ENCODE measurements around the gene CDH23.

CDH23 gene

DNA sequence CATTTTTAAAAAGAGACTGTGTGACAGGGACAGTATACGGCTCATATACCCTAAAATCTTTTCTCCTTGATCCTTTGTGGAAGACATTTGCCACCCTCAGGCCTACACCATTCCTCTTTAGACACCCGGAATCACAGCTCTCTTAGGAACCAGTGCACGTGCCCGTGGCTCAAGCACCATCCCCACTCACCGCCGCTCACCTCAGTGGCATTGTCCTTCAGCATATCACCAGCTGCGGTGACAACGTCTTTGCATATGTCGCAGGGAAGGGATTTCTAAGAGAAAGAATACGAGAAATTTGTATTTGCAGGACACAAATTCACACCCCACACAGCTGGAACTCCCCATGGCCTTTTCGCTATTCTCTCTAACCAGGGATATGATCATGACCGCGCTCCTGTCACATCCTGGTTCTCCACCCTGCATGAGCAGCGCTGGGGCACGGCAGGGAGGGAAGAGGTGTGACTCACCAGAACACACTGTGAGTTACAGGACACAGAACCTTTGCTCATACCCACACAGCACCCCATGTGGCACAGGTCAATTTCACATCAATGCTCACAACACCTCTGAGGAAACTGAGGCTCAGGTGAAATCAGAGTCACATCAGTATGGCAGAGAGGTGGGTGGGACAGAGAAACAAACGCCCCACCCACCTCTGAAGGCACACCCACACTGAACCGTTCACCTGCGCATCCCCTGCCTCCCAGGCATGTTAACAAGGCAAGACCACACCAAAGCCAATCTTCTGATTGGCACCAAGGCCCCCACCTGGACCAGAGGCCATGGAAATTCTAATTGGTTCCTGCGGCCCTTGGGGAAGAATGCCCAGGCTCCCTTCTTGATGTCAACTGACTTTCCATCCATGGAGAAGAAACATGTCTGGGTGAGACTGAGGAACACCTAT lies 435.2 kb downstream of the CDH23 start:
- peak; percentile 66 for DNase-seq

GRCh38 chr10:71832967-71833366 lies 436.2 kb downstream of the CDH23 start:
- no peak for DNase-seq

GRCh38 chr10:71833451-71834342 lies 437.0 kb downstream of the CDH23 start:
- DNase-seq: no peak

DNA sequence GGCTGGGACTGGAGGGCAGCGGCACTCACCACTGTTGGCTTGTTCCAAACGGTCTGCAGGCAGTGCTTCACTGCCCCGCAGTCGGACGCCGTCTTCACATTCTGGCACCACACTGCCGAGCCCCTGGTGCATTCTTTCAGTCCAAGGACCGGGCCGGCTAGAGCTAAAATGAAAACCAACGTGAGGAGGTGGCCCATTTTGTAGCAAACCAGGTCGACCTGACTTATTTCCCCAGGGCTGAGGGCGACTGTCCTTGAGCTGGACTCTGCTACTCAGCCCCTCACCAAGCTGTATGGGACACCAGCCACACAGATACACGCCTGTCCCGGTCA lies 437.6 kb downstream of the CDH23 start:
- no peak for DNase-seq

GRCh38 chr10:71835671-71836595 lies 439.2 kb downstream of the CDH23 start:
- no peak for DNase-seq

- DNase-seq: no peak
Measured at GRCh38 chr10:71836596-71836974, 439.9 kb downstream of the CDH23 start.

DNA sequence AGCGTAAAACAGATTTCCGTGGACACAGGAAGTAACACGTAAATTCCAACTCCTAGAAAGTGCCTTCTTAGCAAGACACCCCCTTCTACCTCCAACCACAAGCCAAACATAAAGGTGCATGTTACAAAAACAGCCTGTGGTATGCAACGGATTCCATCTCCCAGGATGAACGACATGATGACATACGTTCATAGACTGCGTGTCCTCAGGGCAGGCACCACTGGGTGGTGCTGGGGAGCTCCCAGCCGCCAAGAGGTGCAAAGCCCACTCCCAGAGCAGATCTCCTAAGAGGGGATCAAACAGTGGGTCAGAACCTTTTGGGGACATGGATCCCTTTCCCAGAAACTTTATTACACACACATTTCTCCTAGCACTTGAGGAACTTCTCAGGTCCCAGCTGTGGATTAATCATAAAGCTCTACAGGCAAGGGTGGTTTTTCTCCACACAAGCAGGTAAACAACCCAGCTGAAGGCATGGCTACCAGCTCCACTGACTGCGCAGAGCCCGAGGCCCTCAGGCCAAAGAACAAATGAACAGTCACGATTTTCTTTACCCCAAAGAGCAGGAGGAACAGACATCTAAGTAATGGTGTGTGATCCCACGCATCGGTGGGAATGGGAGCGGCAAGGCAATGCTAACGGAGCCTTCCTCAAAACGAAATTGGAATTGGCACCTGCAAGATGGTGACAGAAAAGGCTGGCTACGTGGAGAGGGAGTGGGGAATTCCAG lies 440.5 kb downstream of the CDH23 start:
- no peak for DNase-seq

DNA sequence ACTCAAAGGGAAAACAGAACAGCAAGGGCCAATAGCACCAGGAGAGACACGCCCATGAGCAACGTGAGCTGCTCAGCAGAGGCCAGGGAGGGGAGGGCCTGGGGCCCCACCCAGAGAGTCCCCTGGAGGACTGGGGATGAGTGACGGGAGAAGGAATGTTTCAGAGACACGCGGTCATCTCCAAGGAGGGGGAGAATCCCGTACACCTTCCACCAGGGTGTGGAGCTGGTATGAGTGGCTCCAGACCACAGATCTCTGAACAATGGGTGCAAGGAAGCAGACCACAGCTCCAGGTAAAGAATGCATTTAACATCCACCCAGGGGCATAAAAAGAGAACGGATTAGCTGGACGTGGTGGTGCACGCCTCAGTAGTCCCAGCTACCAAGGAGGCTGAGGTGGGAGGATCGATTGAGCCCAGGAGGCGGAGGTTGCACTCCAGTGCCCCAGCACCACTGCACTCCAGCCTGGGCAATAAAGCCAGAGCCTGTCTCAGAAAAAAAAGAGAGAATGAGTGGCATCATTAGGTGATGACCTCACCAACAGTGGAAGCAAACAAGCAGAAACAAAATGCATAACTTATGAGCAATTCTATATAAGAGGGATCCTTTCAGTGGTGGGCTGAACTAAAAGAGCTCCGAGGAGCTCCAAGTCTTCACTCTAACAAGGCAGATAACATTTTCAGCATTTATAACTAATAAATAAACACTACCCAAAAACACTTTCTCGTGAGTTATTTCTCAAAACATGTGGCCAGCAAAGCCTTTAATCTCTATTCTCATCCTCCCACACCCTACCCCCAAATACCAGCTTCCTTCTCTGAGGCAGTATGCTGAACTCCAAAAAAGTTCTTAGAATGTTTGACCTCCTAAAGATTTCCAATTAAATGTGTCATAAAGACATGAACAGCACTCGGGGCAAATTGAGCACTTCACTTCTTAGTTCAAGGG lies 441.8 kb downstream of the CDH23 start:
- DNase-seq: no peak

DNA sequence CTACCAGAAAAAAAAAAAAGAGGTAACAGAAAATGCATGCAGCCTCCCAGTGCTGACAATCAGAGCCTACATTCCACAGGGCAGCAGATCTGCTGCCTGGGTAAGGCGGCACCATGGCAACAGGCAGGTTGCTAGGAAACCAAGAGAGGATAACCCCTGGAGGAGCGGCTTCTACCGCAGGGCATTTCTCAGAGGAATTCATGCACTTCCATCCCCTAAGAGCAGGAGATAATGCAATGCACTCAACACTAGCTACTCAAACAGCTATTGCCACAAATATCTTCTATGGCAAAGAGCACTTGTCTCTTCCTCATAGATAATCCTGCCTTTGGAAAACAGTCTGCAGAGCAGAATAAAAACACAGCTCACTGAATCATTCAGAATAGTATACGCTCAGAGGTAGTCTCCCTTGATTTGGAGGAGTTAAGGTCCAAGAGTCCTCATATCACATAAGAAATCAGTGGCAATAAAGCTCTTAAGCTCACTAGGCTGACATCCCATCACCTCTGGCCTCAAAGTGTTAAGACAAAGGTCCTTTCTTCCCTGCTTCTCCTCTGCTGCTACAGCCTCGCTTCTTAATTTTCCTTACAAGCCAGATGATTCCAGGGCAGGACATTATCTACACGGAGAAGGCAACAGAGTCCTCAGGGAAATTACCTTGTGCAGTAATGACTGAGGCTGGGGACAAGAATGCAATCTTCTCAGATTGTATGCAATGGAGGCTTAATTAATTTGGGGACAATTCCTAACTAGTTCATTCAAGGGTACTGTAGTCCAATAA lies 443.6 kb downstream of the CDH23 start:
- no peak for DNase-seq

- DNase-seq: no peak
Measured at GRCh38 chr10:71840958-71841335, 444.2 kb downstream of the CDH23 start.

- DNase-seq: no peak
Measured at GRCh38 chr10:71842422-71842821, 445.7 kb downstream of the CDH23 start.

GRCh38 chr10:71842856-71843686 lies 446.4 kb downstream of the CDH23 start:
- no peak for DNase-seq

- no peak for DNase-seq
Measured at GRCh38 chr10:71844084-71844483, 447.4 kb downstream of the CDH23 start.

GRCh38 chr10:71844695-71845094 lies 448.0 kb downstream of the CDH23 start:
- DNase-seq: no peak

GRCh38 chr10:71845410-71846405 lies 449.0 kb downstream of the CDH23 start:
- DNase-seq: no peak

DNA sequence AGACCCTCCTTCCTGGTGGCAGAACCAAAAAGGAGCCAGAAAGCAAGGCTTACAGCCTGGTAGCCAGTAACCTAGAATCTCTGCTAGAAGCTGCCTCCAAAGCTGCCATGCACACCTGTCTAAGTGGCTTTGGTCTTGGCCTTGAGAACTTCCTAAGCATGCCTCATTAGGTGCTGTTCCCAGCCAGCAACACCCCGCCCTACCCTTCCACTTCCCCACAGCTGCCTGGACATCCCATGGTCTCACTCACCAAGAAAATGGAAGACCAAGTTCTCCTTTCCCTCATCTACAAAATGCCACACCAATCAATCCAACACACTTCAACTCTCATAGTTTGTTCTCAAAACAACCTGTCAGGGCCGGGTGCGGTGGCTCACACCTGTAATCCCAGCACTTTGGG lies 450.1 kb downstream of the CDH23 start:
- no peak for DNase-seq

DNA sequence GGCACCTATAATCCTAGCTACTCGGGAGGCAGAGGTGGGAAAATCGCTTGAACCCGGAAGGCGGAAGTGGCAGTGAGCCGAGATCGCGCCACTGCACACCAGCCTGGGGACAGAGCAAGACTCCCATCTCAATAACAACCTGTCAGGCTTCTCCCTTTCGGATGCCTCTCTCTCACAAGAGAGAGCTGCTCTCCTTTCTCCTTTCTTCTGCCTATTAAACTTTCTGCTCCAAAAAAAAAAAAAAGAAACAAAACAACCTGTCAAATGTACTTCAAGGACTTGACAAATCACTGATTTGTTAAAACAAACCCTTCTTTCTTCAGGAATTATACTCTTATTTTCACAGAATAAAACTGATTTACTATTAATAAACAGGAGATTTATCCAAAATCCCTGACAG lies 450.7 kb downstream of the CDH23 start:
- no peak for DNase-seq
